ENCODE data around the gene SERAC1. TPM values are rescaled to one million over a fixed set of nuclear protein-coding genes. Genes with fewer than 3 reads are reported as not detected.

SERAC1 gene
- total RNA-seq, 1 donor: 33.7 TPM

GRCh38 chr6:158080849-158081656 is 87.0 kb downstream of the SERAC1 start:
- Histone ChIP-seq H3K79me2 (ENCODE audit: insufficient read depth, low read length) (peaks cover 7% of the 10 kb centered on the region), H2AFZ (ENCODE audit: low read length) (no peak overlapping the region), H3K9me3 (ENCODE audit: low read depth, low read length) (no peaks in the 10 kb centered on the region), H3K4me3 (ENCODE audit: insufficient read depth, low read length) (no peak overlapping the region), H3K36me3 (ENCODE audit: insufficient read depth, low read length) (peaks cover 87% of the 10 kb centered on the region), H3K4me1 (ENCODE audit: insufficient read depth, low read length) (peaks cover 13% of the 10 kb centered on the region), H3K27me3 (ENCODE audit: insufficient read depth, low read length) (no peaks in the 10 kb centered on the region), H3K4me2 (ENCODE audit: insufficient read depth, low read length) (no peak overlapping the region), H4K20me1 (ENCODE audit: insufficient read depth, low read length) (no peaks in the 10 kb centered on the region), H3K27ac (ENCODE audit: low read depth, low read length) (no peak overlapping the region)
- peak; percentile 23 for DNase-seq (ENCODE audit: insufficient read length, low spot score, missing footprints)
- no peak for TF ChIP-seq CTCF (IDR thresholded peaks at IDR 0.05; ENCODE audit: extremely low read depth, low read depth, low read length)

- H2AFZ ChIP-seq (ENCODE audit: low read length): no peak overlapping the region
- no peak overlapping the region for H3K4me2 ChIP-seq (ENCODE audit: insufficient read depth, low read length)
- DNase-seq (ENCODE audit: insufficient read length, low spot score, missing footprints): peak; percentile 14
- no peak for TF ChIP-seq CTCF (IDR thresholded peaks at IDR 0.05; ENCODE audit: extremely low read depth, low read depth, low read length)
- no peaks in the 10 kb centered on the region for H4K20me1 ChIP-seq (ENCODE audit: insufficient read depth, low read length)
- no peak overlapping the region for H3K4me3 ChIP-seq (ENCODE audit: insufficient read depth, low read length)
- H3K36me3 ChIP-seq (ENCODE audit: insufficient read depth, low read length): peaks cover 86% of the 10 kb centered on the region
- H3K27ac ChIP-seq (ENCODE audit: low read depth, low read length): no peak overlapping the region
- H3K9me3 ChIP-seq (ENCODE audit: low read depth, low read length): no peaks in the 10 kb centered on the region
- H3K79me2 ChIP-seq (ENCODE audit: insufficient read depth, low read length): peaks cover 5% of the 10 kb centered on the region
- peaks cover 4% of the 10 kb centered on the region for H3K4me1 ChIP-seq (ENCODE audit: insufficient read depth, low read length)
- H3K27me3 ChIP-seq (ENCODE audit: insufficient read depth, low read length): no peaks in the 10 kb centered on the region
Observed at GRCh38 chr6:158078320-158078719, 89.7 kb downstream of the SERAC1 start.

GRCh38 chr6:158077676-158078075 is 90.4 kb downstream of the SERAC1 start:
- no peak overlapping the region for H3K4me2 ChIP-seq (ENCODE audit: insufficient read depth, low read length)
- H3K4me3 ChIP-seq (ENCODE audit: insufficient read depth, low read length): no peak overlapping the region
- H4K20me1 ChIP-seq (ENCODE audit: insufficient read depth, low read length): no peaks in the 10 kb centered on the region
- no peaks in the 10 kb centered on the region for H3K9me3 ChIP-seq (ENCODE audit: low read depth, low read length)
- peaks cover 5% of the 10 kb centered on the region for H3K79me2 ChIP-seq (ENCODE audit: insufficient read depth, low read length)
- no peaks in the 10 kb centered on the region for H3K4me1 ChIP-seq (ENCODE audit: insufficient read depth, low read length)
- H2AFZ ChIP-seq (ENCODE audit: low read length): no peak overlapping the region
- peaks cover 86% of the 10 kb centered on the region for H3K36me3 ChIP-seq (ENCODE audit: insufficient read depth, low read length)
- no peak for TF ChIP-seq CTCF (IDR thresholded peaks at IDR 0.05; ENCODE audit: extremely low read depth, low read depth, low read length)
- DNase-seq (ENCODE audit: insufficient read length, low spot score, missing footprints): peak; percentile 18
- no peak overlapping the region for H3K27ac ChIP-seq (ENCODE audit: low read depth, low read length)
- no peaks in the 10 kb centered on the region for H3K27me3 ChIP-seq (ENCODE audit: insufficient read depth, low read length)

GRCh38 chr6:158076548-158076947 is 91.5 kb downstream of the SERAC1 start:
- TF ChIP-seq CTCF (IDR thresholded peaks at IDR 0.05; ENCODE audit: extremely low read depth, low read depth, low read length): no peak
- Histone ChIP-seq H3K4me3 (ENCODE audit: insufficient read depth, low read length) (no peak overlapping the region), H3K27ac (ENCODE audit: low read depth, low read length) (no peak overlapping the region), H3K36me3 (ENCODE audit: insufficient read depth, low read length) (peaks cover 89% of the 10 kb centered on the region), H3K79me2 (ENCODE audit: insufficient read depth, low read length) (peaks cover 4% of the 10 kb centered on the region), H2AFZ (ENCODE audit: low read length) (no peak overlapping the region), H3K9me3 (ENCODE audit: low read depth, low read length) (no peaks in the 10 kb centered on the region), H3K4me2 (ENCODE audit: insufficient read depth, low read length) (no peak overlapping the region), H3K27me3 (ENCODE audit: insufficient read depth, low read length) (no peaks in the 10 kb centered on the region), H4K20me1 (ENCODE audit: insufficient read depth, low read length) (no peaks in the 10 kb centered on the region), H3K4me1 (ENCODE audit: insufficient read depth, low read length) (peaks cover 3% of the 10 kb centered on the region)
- DNase-seq (ENCODE audit: insufficient read length, low spot score, missing footprints): no peak
